H1 (cell line): ENCODE data around the gene WDR74.

Experiments used
- BCL11A ChIP-seq, 2 experiments: IDR thresholded peaks; one replicate each; pipeline ENCODE4 v1.6.1; 2011; ENCODE audit warnings: low read depth in 2 of 2, low read length in 2 of 2, mild to moderate bottlenecking in 2 of 2
- CEBPB ChIP-seq: IDR thresholded peaks from 2 replicates; pipeline ENCODE4 v1.6.1; 2012; ENCODE audit warnings: low read depth, low read length
- CREB1 ChIP-seq: IDR thresholded peaks from 2 replicates; pipeline ENCODE4 v1.6.1; 2012; ENCODE audit warnings: inconsistent platforms
- EZH2 ChIP-seq: fragments of 200-600 bp; sonication (generic); IDR thresholded peaks from 2 replicates; pipeline ENCODE4 v1.7.1; 2012; ENCODE audit warnings: low read depth, mild to moderate bottlenecking, moderate library complexity, low read length, inconsistent platforms; ENCODE audit not compliant: severe bottlenecking
- PHF8 ChIP-seq: fragments of 200-600 bp; sonication (generic); conservative IDR thresholded peaks from 2 replicates; pipeline ENCODE4 v1.7.1; 2012; ENCODE audit warnings: low read depth, mild to moderate bottlenecking, inconsistent platforms, low read length, moderate library complexity
- POLR2A ChIP-seq, 2 experiments: IDR thresholded peaks; 1 replicate in 1 of 2; 2 replicates in 1 of 2; pipeline ENCODE4 v1.6.1; 2011; ENCODE audit warnings: low read depth in 2 of 2, low read length in 2 of 2, mild to moderate bottlenecking in 2 of 2; ENCODE audit errors: control extremely low read depth in 1 of 2
- POLR2AphosphoS5 ChIP-seq: IDR thresholded peaks from 2 replicates; pipeline ENCODE4 v1.6.1; 2011; ENCODE audit warnings: low read depth, low read length
- RFX5 ChIP-seq: IDR thresholded peaks from 2 replicates; pipeline ENCODE4 v1.6.1; 2011; ENCODE audit warnings: low read depth, low read length, improper control_type of control experiment, borderline replicate concordance
- YY1 ChIP-seq: IDR thresholded peaks from 2 replicates; pipeline ENCODE4 v1.6.1; 2011; ENCODE audit warnings: low read depth, mild to moderate bottlenecking, low read length
- TF ChIP-seq, protein P1 (sequence below), 3 experiments: IDR thresholded peaks; 1 replicate in 2 of 3; 2 replicates in 1 of 3; pipeline versions ENCODE4 v1.5.1 to v1.6.1; 2011; ENCODE audit warnings: low read length in 3 of 3, mild to moderate bottlenecking in 3 of 3, inconsistent platforms in 2 of 3, low read depth in 1 of 3, moderate library complexity in 1 of 3; ENCODE audit not compliant: insufficient read depth in 1 of 3; ENCODE audit errors: control extremely low read depth in 1 of 3
- TF ChIP-seq, protein P2 (sequence below): fragments of 300-600 bp; sonication (generic); IDR thresholded peaks from 2 replicates; pipeline ENCODE4 v1.7.1; 2012; ENCODE audit warnings: low read length, moderate library complexity, mild to moderate bottlenecking, inconsistent platforms; ENCODE audit not compliant: insufficient replicate concordance

DNA sequence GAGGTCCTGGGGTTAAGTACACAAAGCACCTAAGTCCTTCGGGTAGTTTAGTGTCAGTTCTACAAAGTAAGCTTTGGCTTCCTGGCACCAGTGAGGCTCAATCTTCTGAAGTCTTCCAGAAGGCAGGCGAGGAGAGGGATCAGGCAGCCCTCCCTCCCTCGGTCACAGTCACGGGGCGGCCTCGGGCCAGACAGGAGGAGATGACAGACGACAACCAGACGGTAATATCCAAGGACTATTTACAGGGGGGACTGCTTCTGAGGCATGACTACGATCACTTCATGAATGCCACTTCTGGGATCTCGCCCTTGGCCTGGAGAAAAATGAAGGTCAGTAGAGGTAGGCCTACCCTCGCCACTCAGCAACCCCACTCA is 47.2 kb downstream of the WDR74 start:
- TF ChIP-seq, protein P1, sequence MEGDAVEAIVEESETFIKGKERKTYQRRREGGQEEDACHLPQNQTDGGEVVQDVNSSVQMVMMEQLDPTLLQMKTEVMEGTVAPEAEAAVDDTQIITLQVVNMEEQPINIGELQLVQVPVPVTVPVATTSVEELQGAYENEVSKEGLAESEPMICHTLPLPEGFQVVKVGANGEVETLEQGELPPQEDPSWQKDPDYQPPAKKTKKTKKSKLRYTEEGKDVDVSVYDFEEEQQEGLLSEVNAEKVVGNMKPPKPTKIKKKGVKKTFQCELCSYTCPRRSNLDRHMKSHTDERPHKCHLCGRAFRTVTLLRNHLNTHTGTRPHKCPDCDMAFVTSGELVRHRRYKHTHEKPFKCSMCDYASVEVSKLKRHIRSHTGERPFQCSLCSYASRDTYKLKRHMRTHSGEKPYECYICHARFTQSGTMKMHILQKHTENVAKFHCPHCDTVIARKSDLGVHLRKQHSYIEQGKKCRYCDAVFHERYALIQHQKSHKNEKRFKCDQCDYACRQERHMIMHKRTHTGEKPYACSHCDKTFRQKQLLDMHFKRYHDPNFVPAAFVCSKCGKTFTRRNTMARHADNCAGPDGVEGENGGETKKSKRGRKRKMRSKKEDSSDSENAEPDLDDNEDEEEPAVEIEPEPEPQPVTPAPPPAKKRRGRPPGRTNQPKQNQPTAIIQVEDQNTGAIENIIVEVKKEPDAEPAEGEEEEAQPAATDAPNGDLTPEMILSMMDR (IDR thresholded peaks at IDR 0.05; ENCODE audit: control extremely low read depth in 1 of 3, insufficient read depth in 1 of 3, low read depth in 1 of 3, low read length in 3 of 3): no peak
- no peak for TF ChIP-seq PHF8
- TF ChIP-seq POLR2AphosphoS5: no peak
- no peak; a peak in 1 of 3 replicates for TF ChIP-seq POLR2A (IDR thresholded peaks at IDR 0.05; ENCODE audit: control extremely low read depth in 1 of 2, low read depth in 2 of 2, low read length in 2 of 2)
- TF ChIP-seq CEBPB: no peak
- no peak for TF ChIP-seq YY1
- no peak for TF ChIP-seq EZH2
- no peak for TF ChIP-seq CREB1
- no peak for TF ChIP-seq RFX5
- TF ChIP-seq, protein P2, sequence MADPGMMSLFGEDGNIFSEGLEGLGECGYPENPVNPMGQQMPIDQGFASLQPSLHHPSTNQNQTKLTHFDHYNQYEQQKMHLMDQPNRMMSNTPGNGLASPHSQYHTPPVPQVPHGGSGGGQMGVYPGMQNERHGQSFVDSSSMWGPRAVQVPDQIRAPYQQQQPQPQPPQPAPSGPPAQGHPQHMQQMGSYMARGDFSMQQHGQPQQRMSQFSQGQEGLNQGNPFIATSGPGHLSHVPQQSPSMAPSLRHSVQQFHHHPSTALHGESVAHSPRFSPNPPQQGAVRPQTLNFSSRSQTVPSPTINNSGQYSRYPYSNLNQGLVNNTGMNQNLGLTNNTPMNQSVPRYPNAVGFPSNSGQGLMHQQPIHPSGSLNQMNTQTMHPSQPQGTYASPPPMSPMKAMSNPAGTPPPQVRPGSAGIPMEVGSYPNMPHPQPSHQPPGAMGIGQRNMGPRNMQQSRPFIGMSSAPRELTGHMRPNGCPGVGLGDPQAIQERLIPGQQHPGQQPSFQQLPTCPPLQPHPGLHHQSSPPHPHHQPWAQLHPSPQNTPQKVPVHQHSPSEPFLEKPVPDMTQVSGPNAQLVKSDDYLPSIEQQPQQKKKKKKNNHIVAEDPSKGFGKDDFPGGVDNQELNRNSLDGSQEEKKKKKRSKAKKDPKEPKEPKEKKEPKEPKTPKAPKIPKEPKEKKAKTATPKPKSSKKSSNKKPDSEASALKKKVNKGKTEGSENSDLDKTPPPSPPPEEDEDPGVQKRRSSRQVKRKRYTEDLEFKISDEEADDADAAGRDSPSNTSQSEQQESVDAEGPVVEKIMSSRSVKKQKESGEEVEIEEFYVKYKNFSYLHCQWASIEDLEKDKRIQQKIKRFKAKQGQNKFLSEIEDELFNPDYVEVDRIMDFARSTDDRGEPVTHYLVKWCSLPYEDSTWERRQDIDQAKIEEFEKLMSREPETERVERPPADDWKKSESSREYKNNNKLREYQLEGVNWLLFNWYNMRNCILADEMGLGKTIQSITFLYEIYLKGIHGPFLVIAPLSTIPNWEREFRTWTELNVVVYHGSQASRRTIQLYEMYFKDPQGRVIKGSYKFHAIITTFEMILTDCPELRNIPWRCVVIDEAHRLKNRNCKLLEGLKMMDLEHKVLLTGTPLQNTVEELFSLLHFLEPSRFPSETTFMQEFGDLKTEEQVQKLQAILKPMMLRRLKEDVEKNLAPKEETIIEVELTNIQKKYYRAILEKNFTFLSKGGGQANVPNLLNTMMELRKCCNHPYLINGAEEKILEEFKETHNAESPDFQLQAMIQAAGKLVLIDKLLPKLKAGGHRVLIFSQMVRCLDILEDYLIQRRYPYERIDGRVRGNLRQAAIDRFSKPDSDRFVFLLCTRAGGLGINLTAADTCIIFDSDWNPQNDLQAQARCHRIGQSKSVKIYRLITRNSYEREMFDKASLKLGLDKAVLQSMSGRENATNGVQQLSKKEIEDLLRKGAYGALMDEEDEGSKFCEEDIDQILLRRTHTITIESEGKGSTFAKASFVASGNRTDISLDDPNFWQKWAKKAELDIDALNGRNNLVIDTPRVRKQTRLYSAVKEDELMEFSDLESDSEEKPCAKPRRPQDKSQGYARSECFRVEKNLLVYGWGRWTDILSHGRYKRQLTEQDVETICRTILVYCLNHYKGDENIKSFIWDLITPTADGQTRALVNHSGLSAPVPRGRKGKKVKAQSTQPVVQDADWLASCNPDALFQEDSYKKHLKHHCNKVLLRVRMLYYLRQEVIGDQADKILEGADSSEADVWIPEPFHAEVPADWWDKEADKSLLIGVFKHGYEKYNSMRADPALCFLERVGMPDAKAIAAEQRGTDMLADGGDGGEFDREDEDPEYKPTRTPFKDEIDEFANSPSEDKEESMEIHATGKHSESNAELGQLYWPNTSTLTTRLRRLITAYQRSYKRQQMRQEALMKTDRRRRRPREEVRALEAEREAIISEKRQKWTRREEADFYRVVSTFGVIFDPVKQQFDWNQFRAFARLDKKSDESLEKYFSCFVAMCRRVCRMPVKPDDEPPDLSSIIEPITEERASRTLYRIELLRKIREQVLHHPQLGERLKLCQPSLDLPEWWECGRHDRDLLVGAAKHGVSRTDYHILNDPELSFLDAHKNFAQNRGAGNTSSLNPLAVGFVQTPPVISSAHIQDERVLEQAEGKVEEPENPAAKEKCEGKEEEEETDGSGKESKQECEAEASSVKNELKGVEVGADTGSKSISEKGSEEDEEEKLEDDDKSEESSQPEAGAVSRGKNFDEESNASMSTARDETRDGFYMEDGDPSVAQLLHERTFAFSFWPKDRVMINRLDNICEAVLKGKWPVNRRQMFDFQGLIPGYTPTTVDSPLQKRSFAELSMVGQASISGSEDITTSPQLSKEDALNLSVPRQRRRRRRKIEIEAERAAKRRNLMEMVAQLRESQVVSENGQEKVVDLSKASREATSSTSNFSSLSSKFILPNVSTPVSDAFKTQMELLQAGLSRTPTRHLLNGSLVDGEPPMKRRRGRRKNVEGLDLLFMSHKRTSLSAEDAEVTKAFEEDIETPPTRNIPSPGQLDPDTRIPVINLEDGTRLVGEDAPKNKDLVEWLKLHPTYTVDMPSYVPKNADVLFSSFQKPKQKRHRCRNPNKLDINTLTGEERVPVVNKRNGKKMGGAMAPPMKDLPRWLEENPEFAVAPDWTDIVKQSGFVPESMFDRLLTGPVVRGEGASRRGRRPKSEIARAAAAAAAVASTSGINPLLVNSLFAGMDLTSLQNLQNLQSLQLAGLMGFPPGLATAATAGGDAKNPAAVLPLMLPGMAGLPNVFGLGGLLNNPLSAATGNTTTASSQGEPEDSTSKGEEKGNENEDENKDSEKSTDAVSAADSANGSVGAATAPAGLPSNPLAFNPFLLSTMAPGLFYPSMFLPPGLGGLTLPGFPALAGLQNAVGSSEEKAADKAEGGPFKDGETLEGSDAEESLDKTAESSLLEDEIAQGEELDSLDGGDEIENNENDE: no peak
- TF ChIP-seq BCL11A (IDR thresholded peaks at IDR 0.05; ENCODE audit: low read depth in 2 of 2, low read length in 2 of 2): no peak
